DOHH2 (cell line): ENCODE data around the gene PTBP1.

ENCODE experiments used
- EZH2phosphoT487 ChIP-seq: fragments of 200-600 bp; sonication (generic); IDR thresholded peaks from 2 replicates; pipeline ENCODE4 v1.6.1; 2017; ENCODE audit warnings: borderline replicate concordance, mild to moderate bottlenecking, antibody characterized with exemption, low read length, moderate library complexity, mixed read lengths
- TF ChIP-seq, protein P1 (sequence below): fragments of 200-600 bp; sonication (generic); IDR thresholded peaks from one replicate; pipeline ENCODE4 v1.5.1; 2014; ENCODE audit warnings: antibody characterized with exemption, mild to moderate bottlenecking, low read depth, low read length; ENCODE audit not compliant: poor library complexity, severe bottlenecking

GRCh38 chr19:750640-751423, 46.4 kb upstream of the PTBP1 start, which contains the start of gene MISP:
- TF ChIP-seq, protein P1, sequence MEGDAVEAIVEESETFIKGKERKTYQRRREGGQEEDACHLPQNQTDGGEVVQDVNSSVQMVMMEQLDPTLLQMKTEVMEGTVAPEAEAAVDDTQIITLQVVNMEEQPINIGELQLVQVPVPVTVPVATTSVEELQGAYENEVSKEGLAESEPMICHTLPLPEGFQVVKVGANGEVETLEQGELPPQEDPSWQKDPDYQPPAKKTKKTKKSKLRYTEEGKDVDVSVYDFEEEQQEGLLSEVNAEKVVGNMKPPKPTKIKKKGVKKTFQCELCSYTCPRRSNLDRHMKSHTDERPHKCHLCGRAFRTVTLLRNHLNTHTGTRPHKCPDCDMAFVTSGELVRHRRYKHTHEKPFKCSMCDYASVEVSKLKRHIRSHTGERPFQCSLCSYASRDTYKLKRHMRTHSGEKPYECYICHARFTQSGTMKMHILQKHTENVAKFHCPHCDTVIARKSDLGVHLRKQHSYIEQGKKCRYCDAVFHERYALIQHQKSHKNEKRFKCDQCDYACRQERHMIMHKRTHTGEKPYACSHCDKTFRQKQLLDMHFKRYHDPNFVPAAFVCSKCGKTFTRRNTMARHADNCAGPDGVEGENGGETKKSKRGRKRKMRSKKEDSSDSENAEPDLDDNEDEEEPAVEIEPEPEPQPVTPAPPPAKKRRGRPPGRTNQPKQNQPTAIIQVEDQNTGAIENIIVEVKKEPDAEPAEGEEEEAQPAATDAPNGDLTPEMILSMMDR: no peak
- TF ChIP-seq EZH2phosphoT487: no peak
